ENCODE measurements around the gene LIFR. TPM values are rescaled to one million over a fixed set of nuclear protein-coding genes. Genes with fewer than 3 reads are reported as not detected.
A peak's percentile ranks its signal among the peaks of the same experiment; 100 is the strongest.
"Not testable (repeated sequence)": the region's sequence is repeated elsewhere in the genome, so short reads cannot be mapped to it uniquely, and the experiment has no call there.

LIFR gene, protein sequence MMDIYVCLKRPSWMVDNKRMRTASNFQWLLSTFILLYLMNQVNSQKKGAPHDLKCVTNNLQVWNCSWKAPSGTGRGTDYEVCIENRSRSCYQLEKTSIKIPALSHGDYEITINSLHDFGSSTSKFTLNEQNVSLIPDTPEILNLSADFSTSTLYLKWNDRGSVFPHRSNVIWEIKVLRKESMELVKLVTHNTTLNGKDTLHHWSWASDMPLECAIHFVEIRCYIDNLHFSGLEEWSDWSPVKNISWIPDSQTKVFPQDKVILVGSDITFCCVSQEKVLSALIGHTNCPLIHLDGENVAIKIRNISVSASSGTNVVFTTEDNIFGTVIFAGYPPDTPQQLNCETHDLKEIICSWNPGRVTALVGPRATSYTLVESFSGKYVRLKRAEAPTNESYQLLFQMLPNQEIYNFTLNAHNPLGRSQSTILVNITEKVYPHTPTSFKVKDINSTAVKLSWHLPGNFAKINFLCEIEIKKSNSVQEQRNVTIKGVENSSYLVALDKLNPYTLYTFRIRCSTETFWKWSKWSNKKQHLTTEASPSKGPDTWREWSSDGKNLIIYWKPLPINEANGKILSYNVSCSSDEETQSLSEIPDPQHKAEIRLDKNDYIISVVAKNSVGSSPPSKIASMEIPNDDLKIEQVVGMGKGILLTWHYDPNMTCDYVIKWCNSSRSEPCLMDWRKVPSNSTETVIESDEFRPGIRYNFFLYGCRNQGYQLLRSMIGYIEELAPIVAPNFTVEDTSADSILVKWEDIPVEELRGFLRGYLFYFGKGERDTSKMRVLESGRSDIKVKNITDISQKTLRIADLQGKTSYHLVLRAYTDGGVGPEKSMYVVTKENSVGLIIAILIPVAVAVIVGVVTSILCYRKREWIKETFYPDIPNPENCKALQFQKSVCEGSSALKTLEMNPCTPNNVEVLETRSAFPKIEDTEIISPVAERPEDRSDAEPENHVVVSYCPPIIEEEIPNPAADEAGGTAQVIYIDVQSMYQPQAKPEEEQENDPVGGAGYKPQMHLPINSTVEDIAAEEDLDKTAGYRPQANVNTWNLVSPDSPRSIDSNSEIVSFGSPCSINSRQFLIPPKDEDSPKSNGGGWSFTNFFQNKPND
- 101 and 119 TPM in 2 replicates for total RNA-seq

DNA sequence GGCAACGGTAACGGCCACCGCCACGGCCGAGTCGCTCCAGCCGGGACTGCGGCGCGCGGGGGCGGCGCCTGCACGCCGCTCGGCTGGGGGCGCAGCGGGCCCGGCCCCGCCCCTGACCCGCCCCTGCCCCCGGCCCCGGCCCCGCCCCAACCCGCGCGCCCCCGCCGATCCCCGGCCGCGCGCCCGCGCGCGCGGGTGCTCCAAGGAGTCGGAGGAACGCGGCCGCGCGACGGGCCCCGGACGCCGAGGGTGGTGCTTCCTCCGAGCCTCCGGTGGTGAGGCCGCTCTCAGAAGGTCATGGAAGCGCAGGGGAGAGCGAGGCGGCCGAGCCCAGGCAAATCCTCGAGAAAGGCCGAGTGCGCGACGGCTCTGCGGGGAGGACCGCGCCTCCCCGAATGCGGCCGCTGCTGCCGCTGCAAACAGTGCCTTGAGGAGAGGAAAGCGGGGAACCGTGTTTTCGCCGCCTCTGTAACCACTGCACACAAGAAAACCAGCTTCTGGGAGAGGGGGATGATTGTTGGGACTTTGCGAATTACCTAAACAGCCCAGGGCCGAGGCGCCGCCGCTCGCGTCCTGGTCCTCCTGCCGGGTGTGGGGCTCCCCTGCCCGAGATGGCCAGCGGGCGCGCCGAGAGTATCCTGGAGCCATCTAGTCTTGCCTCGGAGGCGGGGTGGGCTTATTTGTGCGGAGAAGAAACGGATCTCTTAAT, at the start of gene LIFR:
LIFR (minus strand) TSS at position 48 of the 709 bp plus-strand sequence. CDS start 25,999 bp downstream, outside the sequence.
- peak; percentile 79 for DNase-seq

DNA sequence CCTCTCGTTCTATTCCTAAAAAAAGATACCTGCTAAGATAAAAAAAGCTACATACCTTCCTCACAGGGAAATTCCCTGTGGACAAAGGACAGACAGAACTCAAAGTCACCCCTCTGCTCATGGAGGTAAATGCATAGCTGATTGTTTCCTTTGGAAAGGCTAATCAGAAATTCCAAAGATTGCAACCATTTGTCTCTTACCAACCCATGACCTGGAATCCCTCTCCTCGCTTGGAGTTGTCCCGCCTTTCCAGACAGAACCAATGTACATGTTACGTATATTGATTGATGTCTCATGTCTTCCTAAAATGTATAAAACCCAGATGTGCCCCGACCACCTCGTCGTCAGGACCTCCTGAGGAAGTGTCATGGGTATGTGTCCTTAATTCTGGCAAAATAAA, 49.2 kb upstream of the LIFR start:
- DNase-seq = no peak

DNA sequence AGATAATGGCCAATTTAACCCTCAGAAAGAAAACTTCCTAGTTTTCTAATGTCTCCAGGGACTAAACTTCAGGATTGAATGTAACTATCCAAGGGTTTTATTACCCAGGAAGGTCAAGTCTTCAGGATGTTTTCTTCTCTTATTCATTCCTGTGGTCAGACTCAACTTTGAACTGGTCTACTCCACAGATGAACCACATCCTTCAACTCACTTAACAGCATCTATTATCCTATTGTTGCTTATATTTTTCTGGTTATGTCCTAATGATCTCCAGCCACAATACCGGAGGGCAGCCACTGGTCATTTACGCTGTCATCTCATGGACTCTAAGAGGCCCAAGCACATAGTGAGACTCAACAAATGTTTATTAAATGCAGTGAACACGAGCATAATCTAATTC, 47.2 kb upstream of the LIFR start:
- DNase-seq = no peak

DNA sequence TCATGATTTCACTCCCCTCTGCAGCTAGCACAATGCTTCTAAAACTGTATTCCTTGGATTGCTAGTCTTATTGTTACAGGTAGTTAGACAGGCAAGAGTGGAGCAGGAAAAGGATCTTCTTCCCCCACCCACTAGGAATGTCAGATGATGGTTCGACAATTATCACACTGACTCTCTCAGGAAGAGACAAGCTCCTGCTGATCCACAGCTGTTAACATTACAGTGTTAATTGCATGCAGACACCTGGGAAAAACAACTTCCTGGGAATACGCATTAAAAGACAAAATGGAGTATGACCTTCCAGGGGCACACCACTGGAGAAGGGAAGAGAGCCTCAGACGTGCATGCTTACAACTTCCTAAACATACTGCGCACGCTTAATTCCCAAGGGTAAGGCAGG, 46.2 kb upstream of the LIFR start:
- no peak for DNase-seq

DNA sequence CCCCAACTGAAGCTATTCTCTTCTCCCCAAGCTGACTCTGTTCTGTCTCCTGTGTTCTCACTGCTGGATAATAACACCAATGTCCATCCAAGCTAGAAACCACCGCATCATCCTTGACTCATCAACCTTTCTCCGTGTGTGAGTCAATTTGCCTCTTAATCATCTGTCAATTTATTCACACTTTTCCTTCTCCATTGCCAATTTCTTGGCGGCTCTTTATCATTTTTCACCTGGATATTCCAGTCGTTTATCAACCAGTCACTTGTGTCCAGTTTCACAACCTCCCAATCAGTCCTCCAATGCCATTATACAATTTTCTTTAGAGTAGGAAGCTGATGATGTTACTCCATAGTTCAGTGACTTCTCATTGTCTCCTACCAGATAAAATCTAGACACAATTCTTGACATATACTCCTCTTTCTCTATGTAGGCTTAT, 45.4 kb upstream of the LIFR start:
- DNase-seq = peak; percentile 50

DNA sequence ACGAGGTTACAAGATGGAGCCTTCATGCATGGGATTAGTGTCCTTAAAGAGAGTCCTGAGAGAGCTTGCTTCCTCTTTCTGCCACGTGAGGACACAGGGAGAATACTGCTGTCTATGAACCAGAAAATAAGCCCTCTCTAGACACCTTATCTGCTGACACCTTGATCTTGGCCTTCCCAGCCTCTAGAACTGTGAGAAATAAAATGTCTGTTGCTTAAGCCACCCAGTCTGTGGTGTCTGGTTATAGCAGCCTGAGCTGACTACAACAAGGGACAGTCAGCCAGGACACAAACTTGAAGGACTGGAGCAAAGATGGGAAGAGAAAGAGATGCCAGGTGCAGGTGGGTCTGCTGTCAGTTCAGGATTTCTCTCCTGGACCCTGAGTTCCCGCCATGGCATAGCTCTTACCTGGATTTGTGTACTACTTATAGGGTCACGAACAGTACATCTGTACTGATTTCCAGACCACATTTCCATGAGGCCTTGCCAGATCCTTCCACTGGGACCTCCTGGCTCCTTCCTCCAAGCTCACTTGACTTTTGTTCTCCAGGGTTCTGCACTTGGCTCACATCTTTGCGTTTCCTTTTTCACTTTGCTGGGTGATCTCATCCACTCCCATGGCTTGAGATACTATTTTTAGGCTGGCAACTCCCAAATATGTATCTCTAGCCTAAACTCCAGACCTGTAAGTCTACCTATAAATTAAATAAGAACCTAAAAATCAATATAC, 44.9 kb upstream of the LIFR start:
- peak; percentile 69 for DNase-seq

DNA sequence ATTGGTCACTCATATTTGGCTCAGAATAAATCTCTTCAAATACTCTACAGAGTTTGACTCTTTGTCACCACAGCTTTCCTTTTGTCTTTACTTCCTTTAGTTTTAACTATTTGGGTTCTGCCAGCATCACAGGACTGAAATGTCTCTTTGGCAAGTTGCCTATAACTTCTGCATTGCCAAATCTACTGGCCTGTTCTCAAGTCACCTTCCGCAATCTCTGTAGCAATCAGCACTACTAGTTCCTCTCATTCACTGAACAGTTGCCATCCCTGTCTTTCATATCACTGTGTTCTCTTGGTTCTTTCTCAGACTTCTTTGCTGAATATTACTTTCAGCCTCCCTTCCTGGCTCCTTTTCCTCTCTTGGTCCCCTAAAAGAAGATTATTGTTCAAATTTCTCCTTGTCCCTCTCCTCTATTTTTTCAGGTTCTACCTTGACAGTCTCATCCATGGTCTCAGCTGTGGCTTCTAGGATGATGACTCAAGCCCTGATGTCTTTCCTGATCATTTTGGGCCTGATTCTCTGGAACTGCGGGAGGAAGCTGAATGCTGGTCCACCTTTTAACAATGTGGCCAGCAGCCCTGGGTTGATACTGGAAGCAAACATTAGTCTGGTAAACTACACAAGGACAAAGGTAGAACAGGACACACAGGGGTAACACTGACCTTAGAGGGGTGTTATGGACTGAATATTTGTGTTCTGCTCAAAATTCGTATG, 44.0 kb upstream of the LIFR start:
- DNase-seq = peak; percentile 59

DNA sequence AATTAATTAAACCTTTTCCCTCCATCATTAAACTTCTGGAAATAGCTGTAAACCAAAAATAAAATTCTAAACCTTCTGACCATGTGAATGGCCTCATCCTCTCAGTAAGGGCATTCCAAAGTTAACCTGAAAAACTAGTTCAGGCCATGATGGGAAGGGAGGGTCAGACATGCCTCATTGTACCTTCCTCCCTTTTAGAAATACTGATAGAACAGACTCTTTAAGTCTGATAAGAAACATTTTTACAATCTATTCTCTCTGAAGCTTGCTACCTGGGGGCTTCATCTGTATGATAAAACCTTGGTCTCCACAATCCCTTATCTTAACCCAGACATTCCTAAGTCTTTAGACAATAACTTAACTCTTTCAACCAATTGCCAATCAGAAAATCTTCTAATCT, 43.3 kb upstream of the LIFR start:
- not testable (repeated sequence) for DNase-seq

DNA sequence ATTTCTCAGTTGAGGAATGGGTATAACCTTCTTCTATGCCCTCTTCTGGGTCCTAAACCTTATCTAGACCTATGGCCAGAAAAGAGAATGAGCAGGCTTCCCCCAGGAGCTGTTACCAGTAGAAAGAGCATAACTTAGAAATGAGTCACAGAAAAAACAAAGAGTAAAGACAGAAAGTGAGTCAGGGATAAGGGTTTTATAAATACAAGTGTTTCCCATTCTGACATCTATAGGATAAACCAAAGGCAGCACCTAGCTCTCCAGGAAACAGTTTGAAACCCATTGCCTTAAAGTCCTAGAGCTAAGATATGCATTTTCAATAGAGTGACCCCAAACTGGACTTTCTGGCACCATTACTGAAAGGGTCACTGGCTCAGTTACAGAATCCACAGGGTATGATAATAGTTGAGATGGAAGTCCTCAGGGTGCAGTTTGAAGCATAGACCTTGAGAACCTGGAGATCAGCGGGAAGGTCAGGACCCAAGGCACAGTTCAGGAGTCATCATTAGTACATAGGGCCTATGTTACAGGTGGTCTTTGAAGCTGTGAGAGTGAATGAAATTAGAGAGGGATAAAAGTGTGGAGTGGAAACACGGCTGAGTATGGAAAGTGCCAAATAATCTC, 42.7 kb upstream of the LIFR start:
- DNase-seq = peak; percentile 78

DNA sequence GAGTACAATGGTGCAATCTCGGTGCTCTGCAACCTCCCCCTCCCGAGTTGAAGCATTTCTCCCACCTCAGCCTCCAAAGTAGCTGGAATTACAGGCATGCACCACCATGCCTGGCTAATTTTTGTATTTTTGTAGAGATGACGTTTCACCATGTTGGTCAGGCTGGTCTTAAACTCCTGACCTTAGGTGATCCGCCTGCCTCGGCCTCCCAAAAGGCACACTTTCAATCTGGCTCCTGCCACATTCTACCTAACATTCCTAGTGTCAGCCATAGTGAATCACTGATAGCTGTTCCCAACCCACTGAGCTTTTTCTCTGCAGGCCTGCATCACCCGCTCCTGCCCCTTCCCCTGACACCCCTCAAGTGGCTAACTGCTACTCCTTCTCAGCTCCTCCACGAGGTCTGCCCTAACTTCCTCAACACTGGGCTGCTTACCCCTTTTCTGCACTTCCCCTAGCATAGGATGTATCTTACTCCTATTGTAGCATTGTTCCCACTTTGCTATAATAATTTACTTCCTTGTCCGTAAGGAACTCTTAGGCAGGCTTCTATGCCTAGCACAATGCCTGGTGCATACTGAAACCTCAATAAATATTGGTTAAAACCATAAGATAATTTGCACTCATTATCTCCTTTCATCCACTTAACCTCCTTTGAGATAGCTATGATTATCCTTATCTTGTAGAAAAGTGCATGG, 42.0 kb upstream of the LIFR start:
- no peak for DNase-seq

DNA sequence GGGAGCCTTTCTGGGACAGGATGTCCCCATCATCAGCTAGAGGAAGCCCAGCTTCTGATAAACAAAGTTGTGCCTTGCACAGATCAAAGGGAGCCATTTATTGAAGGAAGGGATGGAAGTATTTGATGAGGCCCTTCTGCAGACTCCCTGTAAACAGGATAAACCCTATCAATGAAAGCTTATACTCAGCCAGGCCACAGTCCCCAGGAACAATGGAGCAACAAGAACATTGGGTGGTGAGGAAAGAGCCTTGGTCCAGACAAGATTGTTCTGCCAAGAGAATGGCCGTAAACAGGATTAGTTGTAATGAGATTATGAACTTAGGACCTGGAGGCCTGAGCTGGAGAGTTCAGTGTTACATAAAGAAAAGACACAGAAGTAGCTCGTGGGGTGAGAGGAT, 40.5 kb upstream of the LIFR start:
- peak; percentile 36 for DNase-seq

DNA sequence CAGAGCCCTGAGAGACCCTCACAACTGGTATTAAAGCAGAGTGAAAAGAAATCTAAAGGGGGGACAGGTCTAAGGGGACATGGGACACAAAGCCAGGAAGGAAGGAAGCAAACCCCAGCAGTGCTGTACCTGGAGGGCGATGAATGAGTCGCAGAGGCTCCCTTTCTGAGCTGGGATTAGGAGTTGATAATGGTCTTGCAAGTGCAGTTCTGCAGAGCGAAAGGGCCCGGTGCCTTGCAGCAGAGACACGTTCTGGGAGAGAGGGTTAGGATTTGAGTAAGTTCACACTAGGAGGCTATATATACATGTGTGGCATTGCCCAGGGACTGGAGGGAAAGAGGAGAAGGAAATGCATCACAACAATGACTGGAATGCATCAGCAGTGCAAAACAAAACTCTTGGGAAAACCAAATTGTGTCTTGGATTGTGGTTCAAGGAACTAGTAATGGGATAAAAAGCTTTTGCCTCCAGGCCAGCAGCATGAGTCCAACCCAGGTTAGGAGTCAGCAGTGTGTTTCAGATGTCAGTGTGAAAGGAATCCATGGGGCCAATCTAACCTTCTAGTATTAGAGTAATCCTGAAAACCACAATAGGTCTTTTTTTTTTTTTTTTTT, 38.8 kb upstream of the LIFR start:
- DNase-seq = peak; percentile 33

DNA sequence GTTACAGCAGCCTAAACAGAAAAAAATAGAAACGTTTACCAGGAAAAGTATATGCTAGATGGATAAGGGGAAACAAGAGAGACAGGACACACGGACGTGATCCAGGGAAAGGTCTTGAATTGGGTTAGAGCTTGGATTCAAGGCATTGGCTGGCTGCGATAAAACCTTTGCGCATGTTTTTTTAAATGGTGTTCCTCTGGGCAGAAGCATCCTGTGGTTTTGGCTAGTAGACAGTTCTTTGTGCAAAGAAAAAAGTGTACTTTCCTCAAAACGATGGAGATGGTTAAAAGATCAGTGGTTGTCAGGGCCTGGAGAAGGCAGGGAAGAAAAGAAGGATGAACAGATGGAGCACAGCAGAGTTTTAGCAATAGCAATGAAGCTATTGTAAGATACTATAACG, 37.5 kb upstream of the LIFR start:
- DNase-seq = no peak

DNA sequence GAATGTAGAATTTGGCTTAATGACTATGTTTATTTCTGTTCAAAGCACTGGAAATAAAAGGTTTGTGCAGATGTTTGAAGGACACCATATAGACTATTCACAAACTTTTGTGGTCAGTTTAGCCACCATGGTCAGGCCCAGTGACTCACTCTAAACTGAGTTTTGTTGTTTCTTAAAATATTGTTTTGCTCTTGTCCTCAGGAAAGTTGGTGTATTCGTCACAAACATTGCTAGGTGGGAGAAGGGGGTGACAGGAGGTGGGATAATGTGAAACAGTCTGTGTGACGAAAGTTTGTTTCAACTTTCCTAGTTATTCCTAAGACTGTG, 35.0 kb upstream of the LIFR start:
- no peak for DNase-seq

DNA sequence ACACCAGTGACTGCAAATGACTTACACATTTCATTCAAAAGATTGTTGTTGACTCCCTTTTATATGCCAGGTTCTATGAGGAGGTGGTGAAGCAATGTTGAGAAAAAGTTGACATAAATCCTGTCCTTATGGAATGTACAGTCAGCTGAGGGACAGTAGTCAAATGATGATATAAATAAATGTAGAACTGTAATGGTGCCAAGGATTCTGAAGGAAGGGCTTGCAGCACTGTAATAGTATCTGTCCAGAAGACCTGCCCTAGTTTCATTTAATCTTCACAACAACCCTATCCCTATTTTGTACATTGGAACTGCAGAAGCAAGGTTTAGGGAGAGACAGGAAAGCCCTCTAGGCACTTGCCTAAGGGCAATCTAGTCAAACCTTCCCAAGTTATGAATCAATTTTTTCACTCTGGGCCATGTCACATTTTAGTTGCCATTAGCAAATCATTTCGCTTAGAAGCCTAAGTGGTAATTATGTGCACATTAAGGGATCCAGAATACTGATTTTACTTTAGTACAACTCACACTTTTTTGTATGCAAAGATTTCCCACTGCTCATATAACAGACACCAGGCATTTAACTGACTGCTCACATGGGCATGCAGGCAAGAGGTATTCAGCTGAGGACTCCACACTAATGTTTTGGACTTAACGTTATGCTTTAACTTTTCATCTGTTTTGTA, 34.5 kb upstream of the LIFR start:
- no peak for DNase-seq

DNA sequence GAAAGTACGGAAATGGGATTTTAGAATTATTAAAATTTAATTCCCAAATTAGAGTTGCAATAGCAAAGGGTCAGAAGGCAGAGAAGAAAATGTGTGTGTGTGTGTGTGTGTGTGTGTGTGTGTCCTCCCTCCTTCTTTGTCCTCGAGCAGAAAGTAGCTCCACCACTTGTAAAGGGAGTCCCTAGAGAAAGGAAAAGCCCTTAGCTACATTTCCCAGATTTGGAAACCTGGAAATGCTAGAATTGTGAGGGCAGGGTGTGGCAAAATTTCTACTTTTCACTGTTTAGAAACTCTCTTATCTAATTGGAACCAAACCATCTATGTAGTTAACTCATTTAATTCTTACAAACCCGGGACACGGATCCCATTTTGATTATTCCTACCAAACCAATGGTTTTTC, 33.2 kb upstream of the LIFR start:
- DNase-seq = no peak

DNA sequence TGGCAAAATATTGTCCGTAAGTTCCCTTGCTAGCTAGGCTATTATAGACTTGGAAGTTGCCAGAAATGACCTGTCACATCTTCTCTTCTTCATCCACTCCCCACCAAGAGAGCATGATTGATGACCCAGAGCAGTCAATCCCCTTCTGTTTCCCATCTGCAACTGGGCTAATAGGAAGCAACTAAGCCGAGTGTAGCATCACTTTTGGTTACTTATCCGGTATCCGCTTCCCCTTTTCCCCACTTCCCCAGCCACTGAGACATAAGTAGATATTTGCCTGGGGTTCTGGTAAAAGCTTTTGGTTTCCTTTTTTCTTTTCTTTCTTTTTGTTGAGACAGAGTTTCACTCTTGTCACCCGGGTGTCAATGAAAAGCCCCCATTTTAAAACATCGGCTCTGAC, 29.4 kb upstream of the LIFR start:
- DNase-seq = no peak

DNA sequence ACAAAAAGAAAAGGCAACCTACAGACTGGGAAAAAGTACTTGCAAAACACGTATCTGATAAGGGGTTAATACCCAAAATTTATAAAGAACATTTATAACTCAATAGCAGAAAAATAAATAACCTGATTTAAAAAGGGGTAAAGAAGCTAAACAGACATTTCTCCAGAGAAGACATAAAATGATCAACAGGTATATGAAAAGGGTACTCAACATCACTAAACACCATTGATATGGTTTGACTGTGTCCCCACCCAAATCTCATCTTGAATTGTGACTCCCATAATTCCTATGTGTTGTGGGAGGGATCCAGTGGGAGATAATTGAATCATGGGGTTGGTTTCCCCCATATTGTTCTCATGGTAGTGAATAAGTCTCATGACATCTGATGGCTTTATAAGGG, 27.1 kb upstream of the LIFR start:
- no peak for DNase-seq

DNA sequence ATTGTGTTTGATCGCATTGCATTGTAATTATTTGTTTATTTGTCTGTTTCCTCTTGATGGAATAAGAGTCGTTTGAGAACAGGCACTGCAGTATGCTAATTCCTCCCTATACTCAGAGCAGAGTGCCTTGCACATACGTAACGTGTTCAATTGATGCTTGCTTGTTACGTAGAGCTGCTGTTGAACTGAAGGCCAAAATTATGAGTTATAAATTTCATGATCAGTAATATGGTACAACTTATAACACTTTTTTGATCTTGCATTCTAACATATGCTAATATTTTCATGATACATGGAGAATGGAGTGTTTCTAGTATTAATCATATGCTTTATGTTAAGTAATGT, 26.5 kb upstream of the LIFR start:
- no peak for DNase-seq

All from dermis blood vessel endothelial cell (primary cell).